ENCODE measurements around the gene SYTL1.

SYTL1 gene

DNA sequence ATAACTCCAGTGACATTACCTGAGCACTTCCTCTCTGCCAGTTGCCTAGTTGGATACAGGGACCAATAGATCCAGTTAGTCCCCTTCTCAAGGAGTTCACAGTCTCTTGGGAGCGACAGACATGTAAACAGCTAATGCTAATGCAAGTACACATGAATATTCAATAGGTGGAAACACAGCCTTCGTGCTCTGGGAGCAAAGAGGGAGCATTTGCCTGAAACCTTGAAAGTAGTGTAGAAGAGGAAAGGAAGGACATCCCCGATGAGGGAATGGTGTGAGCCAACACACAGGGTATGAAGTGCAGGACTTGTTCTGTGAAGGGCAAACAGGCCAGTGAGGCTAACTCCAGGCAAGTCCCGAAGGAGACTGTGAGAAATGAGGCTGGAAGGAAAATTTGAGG, 23.7 kb upstream of the SYTL1 start:
- H3K4me1 ChIP-seq (ENCODE audit: control insufficient read depth, insufficient read depth, low read length, poor library complexity, severe bottlenecking): peaks cover 8% of the 10 kb centered on the region
- H3K9me3 ChIP-seq (ENCODE audit: control insufficient read depth, low read length): no peaks in the 10 kb centered on the region
- H3K36me3 ChIP-seq (ENCODE audit: control insufficient read depth, insufficient read depth, low read length): no peaks in the 10 kb centered on the region
- no peak overlapping the region for H3K4me3 ChIP-seq (ENCODE audit: insufficient read depth, low read depth, low read length, poor library complexity, severe bottlenecking)
- no peak for DNase-seq
- peaks cover 8% of the 10 kb centered on the region for H3K27me3 ChIP-seq (replicated peaks; ENCODE audit: control insufficient read depth, insufficient read depth, low read length, poor library complexity, severe bottlenecking)
- H3K27ac ChIP-seq (ENCODE audit: insufficient read depth, low read length, poor library complexity, severe bottlenecking): no peak overlapping the region

GRCh38 chr1:27318596-27318995, 23.2 kb upstream of the SYTL1 start:
- Histone ChIP-seq H3K4me1 (ENCODE audit: control insufficient read depth, insufficient read depth, low read length, poor library complexity, severe bottlenecking) (peaks cover 12% of the 10 kb centered on the region), H3K27me3 (replicated peaks; ENCODE audit: control insufficient read depth, insufficient read depth, low read length, poor library complexity, severe bottlenecking) (peaks cover 8% of the 10 kb centered on the region), H3K36me3 (ENCODE audit: control insufficient read depth, insufficient read depth, low read length) (no peaks in the 10 kb centered on the region), H3K4me3 (ENCODE audit: insufficient read depth, low read depth, low read length, poor library complexity, severe bottlenecking) (no peak overlapping the region), H3K27ac (ENCODE audit: insufficient read depth, low read length, poor library complexity, severe bottlenecking) (no peak overlapping the region), H3K9me3 (ENCODE audit: control insufficient read depth, low read length) (no peaks in the 10 kb centered on the region)
- no peak for DNase-seq

DNA sequence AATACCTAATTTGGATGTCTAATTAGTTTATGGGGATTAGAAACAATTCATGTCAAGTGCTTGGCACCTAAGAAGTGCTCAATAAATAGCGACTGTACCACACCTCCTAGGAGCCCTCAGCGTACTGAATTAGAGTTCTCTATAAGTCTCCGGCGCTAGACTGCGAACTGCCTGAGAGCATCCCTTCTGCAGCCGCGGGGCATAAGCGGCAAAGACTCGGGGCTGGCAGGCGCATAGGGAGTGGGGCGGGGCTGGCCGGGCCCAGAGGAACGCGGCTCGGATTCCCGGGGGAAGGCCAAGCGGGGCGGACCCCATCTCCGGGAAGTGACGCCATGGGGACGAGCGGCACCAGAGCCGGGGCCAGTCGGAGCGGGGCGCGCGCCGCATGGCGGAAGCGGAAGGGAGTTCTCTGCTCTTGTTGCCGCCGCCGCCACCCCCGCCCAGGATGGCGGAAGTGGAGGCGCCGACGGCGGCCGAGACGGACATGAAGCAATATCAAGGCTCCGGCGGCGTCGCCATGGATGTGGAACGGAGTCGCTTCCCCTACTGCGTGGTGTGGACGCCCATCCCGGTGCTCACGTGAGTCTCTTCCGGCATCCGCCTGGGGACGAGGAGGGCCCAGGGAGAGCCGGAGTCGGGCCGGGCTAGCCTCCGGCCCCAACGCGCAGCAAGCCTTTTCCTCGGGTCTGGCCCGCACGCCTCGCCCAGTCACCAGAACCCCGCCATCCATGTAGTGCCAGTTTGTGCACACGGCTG, 19.8 kb upstream of the SYTL1 start, which contains the start of gene TMEM222:
Gene TMEM222 (plus strand): TSS at position 351 of the 756 bp plus-strand sequence. CDS start 35 bp downstream, at position 386.
- Histone ChIP-seq H3K4me3 (ENCODE audit: insufficient read depth, low read depth, low read length, poor library complexity, severe bottlenecking) (peak within 1 kb of the TSS; percentile 93), H3K9me3 (ENCODE audit: control insufficient read depth, low read length) (no peaks in the 10 kb centered on the region), H3K4me1 (ENCODE audit: control insufficient read depth, insufficient read depth, low read length, poor library complexity, severe bottlenecking) (peaks cover 17% of the 10 kb centered on the region), H3K27ac (ENCODE audit: insufficient read depth, low read length, poor library complexity, severe bottlenecking) (peak within 1 kb of the TSS; percentile 91), H3K36me3 (ENCODE audit: control insufficient read depth, insufficient read depth, low read length) (peaks cover 16% of the 10 kb centered on the region), H3K27me3 (replicated peaks; ENCODE audit: control insufficient read depth, insufficient read depth, low read length, poor library complexity, severe bottlenecking) (peaks cover 8% of the 10 kb centered on the region)
- peak; percentile 94 to 96 (median 94) for DNase-seq

- no peak for DNase-seq
- H3K4me3 ChIP-seq (ENCODE audit: insufficient read depth, low read depth, low read length, poor library complexity, severe bottlenecking): peak overlapping the region; percentile 93
These were observed 19.1 kb upstream of the SYTL1 start for GRCh38 chr1:27322569-27323240.

DNA sequence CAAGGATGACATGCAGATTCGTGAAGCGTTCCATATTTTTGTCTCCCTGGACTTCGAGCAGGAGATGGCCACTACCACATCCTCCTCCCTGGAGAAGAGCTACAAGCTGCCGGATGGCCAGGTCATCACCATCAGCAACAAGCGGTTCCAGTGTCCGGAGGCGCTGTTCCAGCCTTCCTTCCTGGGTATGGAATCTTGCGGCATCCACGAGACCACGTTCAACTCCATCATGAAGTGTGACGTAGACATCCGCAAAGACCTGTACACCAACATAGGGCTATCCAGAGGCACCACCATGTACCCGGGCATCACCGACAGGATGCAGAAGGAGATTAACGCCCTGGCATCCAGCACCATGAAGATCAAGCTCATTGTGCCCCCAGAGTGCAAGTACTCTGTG, 16.5 kb upstream of the SYTL1 start:
- no peak for DNase-seq
- H3K4me1 ChIP-seq (ENCODE audit: control insufficient read depth, insufficient read depth, low read length, poor library complexity, severe bottlenecking): peaks cover 17% of the 10 kb centered on the region
- H3K9me3 ChIP-seq (ENCODE audit: control insufficient read depth, low read length): no peaks in the 10 kb centered on the region
- no peaks in the 10 kb centered on the region for H3K27me3 ChIP-seq (replicated peaks; ENCODE audit: control insufficient read depth, insufficient read depth, low read length, poor library complexity, severe bottlenecking)
- peaks cover 22% of the 10 kb centered on the region for H3K36me3 ChIP-seq (ENCODE audit: control insufficient read depth, insufficient read depth, low read length)
- H3K4me3 ChIP-seq (ENCODE audit: insufficient read depth, low read depth, low read length, poor library complexity, severe bottlenecking): no peak overlapping the region
- H3K27ac ChIP-seq (ENCODE audit: insufficient read depth, low read length, poor library complexity, severe bottlenecking): no peak overlapping the region

More at GRCh38 chr1:27322569-27323240, 19.1 kb upstream of the SYTL1 start:
- H3K4me1 ChIP-seq (ENCODE audit: control insufficient read depth, insufficient read depth, low read length, poor library complexity, severe bottlenecking): peaks cover 17% of the 10 kb centered on the region
- no peaks in the 10 kb centered on the region for H3K9me3 ChIP-seq (ENCODE audit: control insufficient read depth, low read length)
- peaks cover 16% of the 10 kb centered on the region for H3K36me3 ChIP-seq (ENCODE audit: control insufficient read depth, insufficient read depth, low read length)
- H3K27ac ChIP-seq (ENCODE audit: insufficient read depth, low read length, poor library complexity, severe bottlenecking): peak overlapping the region; percentile 91
- H3K27me3 ChIP-seq (replicated peaks; ENCODE audit: control insufficient read depth, insufficient read depth, low read length, poor library complexity, severe bottlenecking): peaks cover 8% of the 10 kb centered on the region

DNA sequence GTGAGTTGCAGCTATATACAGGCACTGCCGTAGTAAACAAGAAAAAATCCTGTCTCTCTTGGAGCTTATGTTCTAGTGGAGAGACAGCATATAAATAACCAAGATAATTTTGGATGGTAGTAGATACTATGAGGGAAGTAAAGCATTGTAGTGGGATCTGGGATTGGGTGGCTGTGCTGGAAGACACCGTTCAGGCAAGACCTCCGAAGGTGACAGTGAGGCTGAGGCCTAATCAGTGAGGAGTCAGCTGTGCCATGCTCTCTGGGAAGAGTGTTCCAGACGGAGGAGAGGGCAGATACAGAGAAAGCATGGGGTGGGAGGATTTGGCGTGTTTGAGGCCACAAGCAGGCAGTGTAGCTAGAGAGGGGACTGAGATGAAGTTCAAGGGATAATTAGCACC, 13.9 kb upstream of the SYTL1 start:
- H3K36me3 ChIP-seq (ENCODE audit: control insufficient read depth, insufficient read depth, low read length): peaks cover 39% of the 10 kb centered on the region
- H3K27me3 ChIP-seq (replicated peaks; ENCODE audit: control insufficient read depth, insufficient read depth, low read length, poor library complexity, severe bottlenecking): no peaks in the 10 kb centered on the region
- H3K4me1 ChIP-seq (ENCODE audit: control insufficient read depth, insufficient read depth, low read length, poor library complexity, severe bottlenecking): peaks cover 22% of the 10 kb centered on the region
- H3K4me3 ChIP-seq (ENCODE audit: insufficient read depth, low read depth, low read length, poor library complexity, severe bottlenecking): no peak overlapping the region
- no peaks in the 10 kb centered on the region for H3K9me3 ChIP-seq (ENCODE audit: control insufficient read depth, low read length)
- no peak for DNase-seq
- H3K27ac ChIP-seq (ENCODE audit: insufficient read depth, low read length, poor library complexity, severe bottlenecking): no peak overlapping the region

GRCh38 chr1:27330786-27331185, 11.0 kb upstream of the SYTL1 start:
- no peaks in the 10 kb centered on the region for H3K27me3 ChIP-seq (replicated peaks; ENCODE audit: control insufficient read depth, insufficient read depth, low read length, poor library complexity, severe bottlenecking)
- no peak for DNase-seq
- peaks cover 12% of the 10 kb centered on the region for H3K4me1 ChIP-seq (ENCODE audit: control insufficient read depth, insufficient read depth, low read length, poor library complexity, severe bottlenecking)
- peaks cover 57% of the 10 kb centered on the region for H3K36me3 ChIP-seq (ENCODE audit: control insufficient read depth, insufficient read depth, low read length)
- H3K4me3 ChIP-seq (ENCODE audit: insufficient read depth, low read depth, low read length, poor library complexity, severe bottlenecking): no peak overlapping the region
- no peak overlapping the region for H3K27ac ChIP-seq (ENCODE audit: insufficient read depth, low read length, poor library complexity, severe bottlenecking)
- no peaks in the 10 kb centered on the region for H3K9me3 ChIP-seq (ENCODE audit: control insufficient read depth, low read length)

- H3K4me3 ChIP-seq (ENCODE audit: insufficient read depth, low read depth, low read length, poor library complexity, severe bottlenecking): no peak overlapping the region
- no peaks in the 10 kb centered on the region for H3K27me3 ChIP-seq (replicated peaks; ENCODE audit: control insufficient read depth, insufficient read depth, low read length, poor library complexity, severe bottlenecking)
- H3K36me3 ChIP-seq (ENCODE audit: control insufficient read depth, insufficient read depth, low read length): peaks cover 57% of the 10 kb centered on the region
- no peak overlapping the region for H3K27ac ChIP-seq (ENCODE audit: insufficient read depth, low read length, poor library complexity, severe bottlenecking)
- no peaks in the 10 kb centered on the region for H3K9me3 ChIP-seq (ENCODE audit: control insufficient read depth, low read length)
- DNase-seq: no peak
- peaks cover 12% of the 10 kb centered on the region for H3K4me1 ChIP-seq (ENCODE audit: control insufficient read depth, insufficient read depth, low read length, poor library complexity, severe bottlenecking)
These were observed 10.4 kb upstream of the SYTL1 start for GRCh38 chr1:27331426-27331825.

DNA sequence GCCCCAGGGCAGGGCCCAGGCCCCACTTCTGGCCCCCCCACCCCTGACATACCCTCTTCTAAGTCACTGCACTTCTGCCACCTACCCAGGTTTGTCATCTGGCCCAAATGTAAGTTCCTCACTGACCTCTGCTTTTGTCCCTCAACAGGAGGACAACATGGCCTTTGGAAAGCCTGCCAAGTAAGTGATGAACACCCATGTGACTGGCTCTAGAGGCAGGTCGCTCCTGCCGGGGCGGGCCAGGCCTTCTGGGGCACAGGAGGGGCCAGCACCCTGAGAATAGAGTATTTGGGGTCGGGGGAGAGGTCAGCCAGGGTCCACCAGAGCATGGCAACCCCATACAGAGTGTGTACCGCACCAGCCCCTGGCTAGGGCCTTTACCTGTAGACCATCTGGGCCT, 9.9 kb upstream of the SYTL1 start:
- no peak for DNase-seq
- no peak overlapping the region for H3K27ac ChIP-seq (ENCODE audit: insufficient read depth, low read length, poor library complexity, severe bottlenecking)
- H3K4me1 ChIP-seq (ENCODE audit: control insufficient read depth, insufficient read depth, low read length, poor library complexity, severe bottlenecking): peaks cover 12% of the 10 kb centered on the region
- H3K27me3 ChIP-seq (replicated peaks; ENCODE audit: control insufficient read depth, insufficient read depth, low read length, poor library complexity, severe bottlenecking): no peaks in the 10 kb centered on the region
- no peaks in the 10 kb centered on the region for H3K9me3 ChIP-seq (ENCODE audit: control insufficient read depth, low read length)
- no peak overlapping the region for H3K4me3 ChIP-seq (ENCODE audit: insufficient read depth, low read depth, low read length, poor library complexity, severe bottlenecking)
- H3K36me3 ChIP-seq (ENCODE audit: control insufficient read depth, insufficient read depth, low read length): peaks cover 56% of the 10 kb centered on the region

Measured in effector memory CD4-positive, alpha-beta T cell (primary cell).